Measurements from ENCODE around the gene TENM4.

TENM4 gene

DNA sequence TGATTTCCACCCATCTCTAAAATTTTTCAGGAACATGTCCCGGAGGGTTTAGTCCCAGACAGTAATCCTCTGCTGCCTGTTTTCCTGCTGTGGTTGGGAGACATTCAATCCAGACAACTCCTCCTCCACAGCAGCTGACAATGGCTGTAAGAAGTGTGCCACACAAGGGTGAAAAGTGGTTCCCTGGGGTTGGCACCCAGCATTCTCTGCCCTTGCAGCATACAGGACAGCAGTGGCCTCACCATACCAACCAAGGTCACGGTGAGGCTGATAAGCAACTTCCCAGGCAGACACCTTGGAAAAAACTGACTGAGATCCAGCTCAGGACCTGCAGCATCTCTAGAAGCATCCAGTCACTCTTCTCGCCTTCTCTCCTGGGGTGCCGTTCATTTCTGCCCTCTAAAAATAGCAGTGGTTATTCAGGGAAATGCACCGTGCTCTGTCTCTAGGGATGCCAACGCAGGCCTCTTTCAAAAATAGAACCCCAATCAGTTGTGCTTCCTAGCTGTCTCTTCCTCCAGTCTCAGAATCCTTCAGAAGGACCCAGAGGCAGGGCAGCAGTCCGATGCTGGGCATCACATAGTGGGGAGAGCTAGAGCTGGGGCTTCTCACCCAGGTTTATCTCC is 241.0 kb downstream of the TENM4 start:
- ChIA-PET CTCF (interaction anchor here (0.6 kb wide), 1 partner anchor 336 kb away, joined by 4 read pairs; no protein-coding TSS in a partner anchor), POLR2A (no interaction called here)
- TF ChIP-seq HDGF (IDR thresholded peaks at IDR 0.05; ENCODE audit: borderline replicate concordance) (no peak), FOXK2 (IDR thresholded peaks at IDR 0.05) (no peak), L3MBTL2 (conservative IDR thresholded peaks at IDR 0.05) (no peak), TARDBP (IDR thresholded peaks at IDR 0.05) (no peak), SP1 (IDR thresholded peaks at IDR 0.05) (no peak), FOXA1 (IDR thresholded peaks at IDR 0.05) (no peak), LEF1 (IDR thresholded peaks at IDR 0.05; ENCODE audit: borderline replicate concordance) (no peak)
- DNase-seq (ENCODE audit: extremely low spot score) = no peak

DNA sequence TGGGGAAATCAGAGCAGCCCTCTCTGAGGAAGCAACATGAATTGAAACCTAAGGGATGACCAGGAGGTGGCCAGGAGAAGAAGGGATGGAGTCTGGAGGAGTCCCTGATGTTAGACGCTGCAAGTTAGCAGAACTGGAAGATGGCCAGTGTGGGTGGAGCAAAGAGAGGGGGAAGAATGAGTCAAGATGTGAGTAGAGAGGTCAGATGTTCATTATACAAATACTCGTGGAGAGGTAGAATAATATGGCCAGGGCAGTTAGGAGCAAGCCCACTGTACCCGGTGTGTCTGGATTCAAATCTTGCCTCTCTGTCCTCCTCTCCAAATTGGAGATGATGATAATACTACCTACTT is 242.0 kb downstream of the TENM4 start:
- ChIA-PET POLR2A (no interaction called here), CTCF (no interaction called here)
- TF ChIP-seq HDGF (IDR thresholded peaks at IDR 0.05; ENCODE audit: borderline replicate concordance) = no peak
- no peak for TF ChIP-seq FOXK2 (IDR thresholded peaks at IDR 0.05)
- no peak for TF ChIP-seq LEF1 (IDR thresholded peaks at IDR 0.05; ENCODE audit: borderline replicate concordance)
- TF ChIP-seq, protein P1, sequence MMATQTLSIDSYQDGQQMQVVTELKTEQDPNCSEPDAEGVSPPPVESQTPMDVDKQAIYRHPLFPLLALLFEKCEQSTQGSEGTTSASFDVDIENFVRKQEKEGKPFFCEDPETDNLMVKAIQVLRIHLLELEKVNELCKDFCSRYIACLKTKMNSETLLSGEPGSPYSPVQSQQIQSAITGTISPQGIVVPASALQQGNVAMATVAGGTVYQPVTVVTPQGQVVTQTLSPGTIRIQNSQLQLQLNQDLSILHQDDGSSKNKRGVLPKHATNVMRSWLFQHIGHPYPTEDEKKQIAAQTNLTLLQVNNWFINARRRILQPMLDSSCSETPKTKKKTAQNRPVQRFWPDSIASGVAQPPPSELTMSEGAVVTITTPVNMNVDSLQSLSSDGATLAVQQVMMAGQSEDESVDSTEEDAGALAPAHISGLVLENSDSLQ (IDR thresholded peaks at IDR 0.05) = no peak
- TF ChIP-seq SP1 (IDR thresholded peaks at IDR 0.05) = no peak
- no peak for TF ChIP-seq NFRKB (IDR thresholded peaks at IDR 0.05)
- TF ChIP-seq ELF4 (IDR thresholded peaks at IDR 0.05) = no peak
- no peak for TF ChIP-seq FOXA1 (IDR thresholded peaks at IDR 0.05)
- no peak for TF ChIP-seq CTBP1 (IDR thresholded peaks at IDR 0.05; ENCODE audit: borderline replicate concordance)
- no peak for DNase-seq (ENCODE audit: extremely low spot score)

DNA sequence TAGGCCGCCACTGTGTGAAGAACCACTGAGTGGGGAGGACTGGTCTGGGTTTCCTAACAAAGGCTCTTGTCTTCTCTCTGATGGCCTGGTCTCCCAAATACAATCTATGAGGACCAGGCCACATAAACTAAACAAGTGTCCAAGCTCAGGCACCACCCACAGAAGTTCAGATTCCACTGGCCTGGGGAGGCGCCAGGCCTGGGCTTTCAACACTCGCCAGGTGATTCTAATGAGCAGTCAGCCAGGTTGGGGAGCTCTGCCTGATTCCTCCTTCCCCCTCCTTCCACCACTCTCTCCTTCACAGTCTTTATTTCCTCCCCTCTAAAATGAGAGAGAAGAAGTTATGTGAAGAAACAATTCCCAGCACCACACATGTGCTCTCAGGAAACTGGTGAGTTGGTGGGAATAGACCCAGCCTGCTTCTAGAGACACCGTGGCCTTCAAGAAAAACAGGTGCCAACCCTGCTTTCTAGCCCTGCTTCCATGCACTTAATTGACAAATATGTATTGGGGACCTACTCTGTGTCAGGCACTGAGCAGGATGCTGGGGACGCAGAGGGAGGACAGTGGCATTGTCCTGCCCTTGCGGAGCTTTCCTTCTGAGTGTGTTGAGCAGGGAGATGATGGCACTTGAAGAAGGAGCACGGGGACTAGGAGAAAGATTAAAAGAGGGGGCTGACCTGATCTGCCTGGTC is 242.5 kb downstream of the TENM4 start:
- CTCF ChIA-PET = no interaction called here
- DNase-seq (ENCODE audit: extremely low spot score) = no peak
- TF ChIP-seq L3MBTL2 (conservative IDR thresholded peaks at IDR 0.05) (no peak), LEF1 (IDR thresholded peaks at IDR 0.05; ENCODE audit: borderline replicate concordance) (no peak), SUZ12 (IDR thresholded peaks at IDR 0.05) (no peak), FOXK2 (IDR thresholded peaks at IDR 0.05) (no peak), TARDBP (IDR thresholded peaks at IDR 0.05) (no peak), ELF4 (IDR thresholded peaks at IDR 0.05) (no peak), HDGF (IDR thresholded peaks at IDR 0.05; ENCODE audit: borderline replicate concordance) (no peak), NFRKB (IDR thresholded peaks at IDR 0.05) (no peak), SP1 (IDR thresholded peaks at IDR 0.05) (no peak), ARNT (IDR thresholded peaks at IDR 0.05) (no peak), FOXA1 (IDR thresholded peaks at IDR 0.05) (no peak), ZNF384 (IDR thresholded peaks at IDR 0.05) (no peak), FOXM1 (IDR thresholded peaks at IDR 0.05; ENCODE audit: borderline replicate concordance) (no peak), BHLHE40 (IDR thresholded peaks at IDR 0.05; ENCODE audit: borderline replicate concordance) (no peak), CTBP1 (IDR thresholded peaks at IDR 0.05; ENCODE audit: borderline replicate concordance) (no peak)
- TF ChIP-seq, protein P1 (IDR thresholded peaks at IDR 0.05) = no peak
- POLR2A ChIA-PET = no interaction called here

DNA sequence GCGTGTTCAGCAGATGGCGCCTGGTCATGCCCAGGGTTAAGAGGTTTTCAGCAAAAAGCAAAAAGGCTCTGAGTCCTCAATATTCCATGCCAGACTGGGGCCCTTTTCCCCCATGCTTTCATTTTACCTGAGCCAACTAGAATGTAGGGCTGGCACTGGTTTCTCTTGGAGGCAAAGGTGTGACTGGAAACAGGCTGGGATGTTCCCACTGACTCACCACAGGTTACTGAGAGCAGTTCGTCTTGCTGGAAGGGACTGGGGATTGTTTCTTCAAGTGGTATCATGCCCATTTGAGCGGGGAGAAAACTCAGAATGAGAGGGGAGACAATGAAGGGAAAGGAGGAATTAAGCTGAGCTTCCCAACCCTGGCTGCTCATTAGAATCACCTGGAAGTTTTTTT is 243.9 kb downstream of the TENM4 start:
- DNase-seq (ENCODE audit: extremely low spot score) = no peak
- TF ChIP-seq NFRKB (IDR thresholded peaks at IDR 0.05) (no peak), L3MBTL2 (conservative IDR thresholded peaks at IDR 0.05) (no peak), ELF4 (IDR thresholded peaks at IDR 0.05) (no peak), LEF1 (IDR thresholded peaks at IDR 0.05; ENCODE audit: borderline replicate concordance) (no peak), FOXM1 (IDR thresholded peaks at IDR 0.05; ENCODE audit: borderline replicate concordance) (no peak), TARDBP (IDR thresholded peaks at IDR 0.05) (no peak), SP1 (IDR thresholded peaks at IDR 0.05) (no peak), SUZ12 (IDR thresholded peaks at IDR 0.05) (no peak), FOXK2 (IDR thresholded peaks at IDR 0.05) (no peak), ZNF384 (IDR thresholded peaks at IDR 0.05) (no peak), BHLHE40 (IDR thresholded peaks at IDR 0.05; ENCODE audit: borderline replicate concordance) (no peak), FOXA1 (IDR thresholded peaks at IDR 0.05) (no peak)
- TF ChIP-seq, protein P1 (IDR thresholded peaks at IDR 0.05) = no peak
- ChIA-PET CTCF (no interaction called here), POLR2A (no interaction called here)

DNA sequence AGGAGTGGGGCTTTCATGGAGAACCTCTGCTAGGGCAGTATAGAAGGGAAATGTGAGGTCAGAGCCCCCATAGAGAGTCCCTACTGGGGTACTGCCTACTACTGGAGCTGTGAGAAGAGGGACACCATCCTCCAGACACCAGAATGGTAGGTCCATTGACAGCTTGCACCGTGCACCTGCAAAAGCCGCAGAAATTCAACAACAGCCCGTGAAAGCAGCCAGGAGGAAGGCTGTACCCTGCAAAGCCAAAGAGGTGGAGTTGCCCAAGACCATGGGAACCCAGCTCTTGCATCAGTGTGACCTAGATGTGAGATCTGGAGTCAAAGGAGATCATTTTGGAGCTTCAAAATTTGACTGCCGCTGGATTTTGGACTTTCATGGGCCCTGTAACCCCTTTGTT is 245.6 kb downstream of the TENM4 start:
- POLR2A ChIA-PET = no interaction called here
- CTCF ChIA-PET = no interaction called here
- no peak for TF ChIP-seq SUZ12 (IDR thresholded peaks at IDR 0.05)
- no peak for TF ChIP-seq SP1 (IDR thresholded peaks at IDR 0.05)
- TF ChIP-seq, protein P1 (IDR thresholded peaks at IDR 0.05) = no peak
- TF ChIP-seq FOXK2 (IDR thresholded peaks at IDR 0.05) = no peak
- no peak for TF ChIP-seq FOXM1 (IDR thresholded peaks at IDR 0.05; ENCODE audit: borderline replicate concordance)
- no peak for TF ChIP-seq ZNF384 (IDR thresholded peaks at IDR 0.05)
- no peak for DNase-seq (ENCODE audit: extremely low spot score)

Data from HEK293T (cell line).